ENCODE data around the gene NUBPL.

The NUBPL gene

GRCh38 chr14:31568161-31568560 lies 7.0 kb downstream of the NUBPL start:
- no peak for TF ChIP-seq RAD21 (IDR thresholded peaks at IDR 0.05; ENCODE audit: low read depth)
- no peak for TF ChIP-seq EP300 (IDR thresholded peaks at IDR 0.05; ENCODE audit: borderline replicate concordance)
- TF ChIP-seq USF1 (IDR thresholded peaks at IDR 0.05): no peak
- TF ChIP-seq CREB1 (IDR thresholded peaks at IDR 0.05; ENCODE audit: low read depth): no peak
- TF ChIP-seq ZBTB7A (IDR thresholded peaks at IDR 0.05; ENCODE audit: low read depth): no peak
- TF ChIP-seq TEAD4 (IDR thresholded peaks at IDR 0.05): no peak
- TF ChIP-seq, protein P1, sequence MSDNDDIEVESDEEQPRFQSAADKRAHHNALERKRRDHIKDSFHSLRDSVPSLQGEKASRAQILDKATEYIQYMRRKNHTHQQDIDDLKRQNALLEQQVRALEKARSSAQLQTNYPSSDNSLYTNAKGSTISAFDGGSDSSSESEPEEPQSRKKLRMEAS (IDR thresholded peaks at IDR 0.05): no peak

DNA sequence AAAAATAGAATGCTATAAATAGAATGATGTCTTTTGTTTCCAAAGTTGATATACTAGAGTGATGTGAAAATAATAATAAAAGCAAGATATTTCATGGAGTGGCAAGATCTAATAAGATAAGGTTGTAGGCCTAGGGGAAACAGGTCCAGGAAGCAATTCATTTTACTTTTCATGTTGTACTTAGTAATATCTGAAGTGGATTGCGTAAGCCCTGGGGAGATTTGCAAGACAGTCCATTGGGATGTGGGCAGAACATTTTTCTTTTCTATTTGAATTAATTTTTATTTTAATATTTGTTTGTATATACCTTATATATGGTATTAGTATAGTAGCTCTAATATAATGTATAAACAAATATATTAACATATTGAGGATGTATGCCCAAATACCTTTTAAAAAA lies 7.5 kb downstream of the NUBPL start:
- TF ChIP-seq TAF1 (IDR thresholded peaks at IDR 0.05; ENCODE audit: low read depth) (no peak), CEBPB (IDR thresholded peaks at IDR 0.05) (peak; percentile 52)

GRCh38 chr14:31572955-31573354 lies 11.8 kb downstream of the NUBPL start:
- TF ChIP-seq ZBTB7A (IDR thresholded peaks at IDR 0.05; ENCODE audit: low read depth): no peak
- TF ChIP-seq EGR1 (IDR thresholded peaks at IDR 0.05): no peak
- TF ChIP-seq CEBPB (IDR thresholded peaks at IDR 0.05): no peak
- no peak for TF ChIP-seq YY1 (IDR thresholded peaks at IDR 0.05; ENCODE audit: low read depth)
- TF ChIP-seq REST (IDR thresholded peaks at IDR 0.05; ENCODE audit: low read depth): no peak
- TF ChIP-seq CREB1 (IDR thresholded peaks at IDR 0.05; ENCODE audit: low read depth): no peak
- TF ChIP-seq RAD21 (IDR thresholded peaks at IDR 0.05; ENCODE audit: low read depth): no peak
- TF ChIP-seq TAF1 (IDR thresholded peaks at IDR 0.05; ENCODE audit: low read depth): no peak
- no peak for TF ChIP-seq TEAD4 (IDR thresholded peaks at IDR 0.05)
- TF ChIP-seq, protein P1 (IDR thresholded peaks at IDR 0.05): no peak
- TF ChIP-seq FOXM1 (IDR thresholded peaks at IDR 0.05; ENCODE audit: borderline replicate concordance, low read depth): no peak
- TF ChIP-seq EP300 (IDR thresholded peaks at IDR 0.05; ENCODE audit: borderline replicate concordance): no peak
- no peak for TF ChIP-seq TCF12 (IDR thresholded peaks at IDR 0.05; ENCODE audit: low read depth)
- no peak for TF ChIP-seq NFIC (IDR thresholded peaks at IDR 0.05)
- TF ChIP-seq USF1 (IDR thresholded peaks at IDR 0.05): no peak

- TF ChIP-seq TEAD4 (IDR thresholded peaks at IDR 0.05) (no peak), CEBPB (IDR thresholded peaks at IDR 0.05) (no peak), TCF12 (IDR thresholded peaks at IDR 0.05; ENCODE audit: low read depth) (no peak), ZBTB7A (IDR thresholded peaks at IDR 0.05; ENCODE audit: low read depth) (no peak), EGR1 (IDR thresholded peaks at IDR 0.05) (no peak), USF1 (IDR thresholded peaks at IDR 0.05) (no peak), REST (IDR thresholded peaks at IDR 0.05; ENCODE audit: low read depth) (no peak)
Observed at GRCh38 chr14:31576949-31577348, 15.7 kb downstream of the NUBPL start.

GRCh38 chr14:31578266-31578665 lies 17.1 kb downstream of the NUBPL start:
- TF ChIP-seq FOXM1 (IDR thresholded peaks at IDR 0.05; ENCODE audit: borderline replicate concordance, low read depth) (no peak), TEAD4 (IDR thresholded peaks at IDR 0.05) (no peak), EP300 (IDR thresholded peaks at IDR 0.05; ENCODE audit: borderline replicate concordance) (no peak), ZBTB7A (IDR thresholded peaks at IDR 0.05; ENCODE audit: low read depth) (no peak), RAD21 (IDR thresholded peaks at IDR 0.05; ENCODE audit: low read depth) (no peak), REST (IDR thresholded peaks at IDR 0.05; ENCODE audit: low read depth) (no peak), USF1 (IDR thresholded peaks at IDR 0.05) (no peak), EGR1 (IDR thresholded peaks at IDR 0.05) (no peak), CEBPB (IDR thresholded peaks at IDR 0.05) (no peak), NFIC (IDR thresholded peaks at IDR 0.05) (no peak), YY1 (IDR thresholded peaks at IDR 0.05; ENCODE audit: low read depth) (no peak), TCF12 (IDR thresholded peaks at IDR 0.05; ENCODE audit: low read depth) (no peak), CREB1 (IDR thresholded peaks at IDR 0.05; ENCODE audit: low read depth) (no peak)
- TF ChIP-seq, protein P1 (IDR thresholded peaks at IDR 0.05): no peak
